ENCODE data around the gene EID2B. TPM values are rescaled to one million over a fixed set of nuclear protein-coding genes. Genes with fewer than 3 reads are reported as not detected.

Gene EID2B, protein sequence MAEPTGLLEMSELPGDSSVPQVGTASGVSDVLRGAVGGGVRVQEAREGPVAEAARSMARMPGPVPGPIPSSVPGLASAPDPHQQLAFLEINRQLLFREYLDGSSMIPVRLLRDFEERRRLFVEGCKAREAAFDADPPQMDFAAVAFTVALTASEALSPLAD
- total RNA-seq (3.3 TPM), polyA plus RNA-seq (ENCODE audit: insufficient read depth, low read depth, low replicate concordance) (4.6 TPM)
- long read RNA-seq, donor 1, transcript EID2B-201 (1 exons, 1,865 nt): major isoform, 5 of 5 reads
- long read RNA-seq, donor 1, partial matches to known transcripts: 0 of 5 reads
- long read RNA-seq, donor 1, other reads (novel, unspliced or antisense): 0 of 5 reads
- long read RNA-seq, donor 2, partial matches to known transcripts: 0 of 4 reads
- long read RNA-seq, donor 2, other reads (novel, unspliced or antisense): 0 of 4 reads
- long read RNA-seq, donor 3, transcript EID2B-201 (1 exons, 1,865 nt): major isoform, 8 of 8 reads
- long read RNA-seq, donor 3, partial matches to known transcripts: 0 of 8 reads
- long read RNA-seq, donor 3, other reads (novel, unspliced or antisense): 0 of 8 reads
- long read RNA-seq, donor 4, transcript EID2B-201 (1 exons, 1,865 nt): major isoform, 6 of 6 reads
- long read RNA-seq, donor 4, partial matches to known transcripts: 0 of 6 reads
- long read RNA-seq, donor 4, other reads (novel, unspliced or antisense): 0 of 6 reads
- long read RNA-seq, donor 5: 0 reads
- long read RNA-seq, donor 6, partial matches to known transcripts: 0 of 4 reads
- long read RNA-seq, donor 6, other reads (novel, unspliced or antisense): 0 of 4 reads
- long read RNA-seq, donor 7, partial matches to known transcripts: 0 of 4 reads
- long read RNA-seq, donor 7, other reads (novel, unspliced or antisense): 0 of 4 reads
- long read RNA-seq, donor 8, partial matches to known transcripts: 0 of 4 reads
- long read RNA-seq, donor 8, other reads (novel, unspliced or antisense): 0 of 4 reads
- long read RNA-seq, donor 9, partial matches to known transcripts: 0 of 2 reads
- long read RNA-seq, donor 9, other reads (novel, unspliced or antisense): 0 of 2 reads
- long read RNA-seq, donor 10, partial matches to known transcripts: 0 of 4 reads
- long read RNA-seq, donor 10, other reads (novel, unspliced or antisense): 0 of 4 reads

- Histone ChIP-seq H3K4me3 (ENCODE audit: low read length in 3 of 3) (peak within 1 kb of the TSS; percentile 78 to 86 (median 81)), H3K9me3 (ENCODE audit: control insufficient read depth in 2 of 3, insufficient read depth in 1 of 3, low read length in 3 of 3) (no peaks in the 10 kb centered on the region), H3K27ac (ENCODE audit: low read depth in 2 of 2, low read length in 2 of 2) (peak within 1 kb of the TSS; percentile 66 to 72), H3K9ac (ENCODE audit: low read length in 3 of 3) (peak within 1 kb of the TSS; percentile 27 to 83 (median 82)), H3K4me1 (ENCODE audit: control insufficient read depth in 2 of 3, insufficient read depth in 2 of 3, low read depth in 1 of 3, low read length in 3 of 3) (peaks cover 0 to 5% (median 0%) of the 10 kb centered on the region in 3 donors), H3K27me3 (ENCODE audit: control insufficient read depth, insufficient read depth, low read length) (no peaks in the 10 kb centered on the region), H3K36me3 (ENCODE audit: control insufficient read depth in 2 of 3, insufficient read depth in 3 of 3, low read length in 3 of 3) (no peaks in the 10 kb centered on the region)
- intact Hi-C loops (cut with DNase I): loop anchor here (10.0 kb wide), 1 partner anchor 58 kb away; no protein-coding TSS in a partner anchor
- no peak for FAIRE-seq
- TF ChIP-seq, protein P1, sequence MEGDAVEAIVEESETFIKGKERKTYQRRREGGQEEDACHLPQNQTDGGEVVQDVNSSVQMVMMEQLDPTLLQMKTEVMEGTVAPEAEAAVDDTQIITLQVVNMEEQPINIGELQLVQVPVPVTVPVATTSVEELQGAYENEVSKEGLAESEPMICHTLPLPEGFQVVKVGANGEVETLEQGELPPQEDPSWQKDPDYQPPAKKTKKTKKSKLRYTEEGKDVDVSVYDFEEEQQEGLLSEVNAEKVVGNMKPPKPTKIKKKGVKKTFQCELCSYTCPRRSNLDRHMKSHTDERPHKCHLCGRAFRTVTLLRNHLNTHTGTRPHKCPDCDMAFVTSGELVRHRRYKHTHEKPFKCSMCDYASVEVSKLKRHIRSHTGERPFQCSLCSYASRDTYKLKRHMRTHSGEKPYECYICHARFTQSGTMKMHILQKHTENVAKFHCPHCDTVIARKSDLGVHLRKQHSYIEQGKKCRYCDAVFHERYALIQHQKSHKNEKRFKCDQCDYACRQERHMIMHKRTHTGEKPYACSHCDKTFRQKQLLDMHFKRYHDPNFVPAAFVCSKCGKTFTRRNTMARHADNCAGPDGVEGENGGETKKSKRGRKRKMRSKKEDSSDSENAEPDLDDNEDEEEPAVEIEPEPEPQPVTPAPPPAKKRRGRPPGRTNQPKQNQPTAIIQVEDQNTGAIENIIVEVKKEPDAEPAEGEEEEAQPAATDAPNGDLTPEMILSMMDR (IDR thresholded peaks at IDR 0.05; ENCODE audit: borderline replicate concordance, extremely low read depth, insufficient read depth): peak; percentile 99
- DNase-seq: peak; percentile 96 to 99 (median 98)
Measured at GRCh38 chr19:39532233-39533002, at the start of gene EID2B. Gene EID2B (minus strand): TSS chr19:39532852. CDS start chr19:39532802, 50 bp downstream.

- H3K4me1 ChIP-seq (ENCODE audit: control insufficient read depth in 2 of 3, insufficient read depth in 2 of 3, low read depth in 1 of 3, low read length in 3 of 3): no peaks in the 10 kb centered on the region
- H3K36me3 ChIP-seq (ENCODE audit: control insufficient read depth in 2 of 3, insufficient read depth in 3 of 3, low read length in 3 of 3): no peaks in the 10 kb centered on the region
- H3K9me3 ChIP-seq (ENCODE audit: control insufficient read depth in 2 of 3, insufficient read depth in 1 of 3, low read length in 3 of 3): peaks cover 0 to 9% (median 2%) of the 10 kb centered on the region in 3 donors
- no peak overlapping the region for H3K4me3 ChIP-seq (ENCODE audit: low read length in 3 of 3)
- FAIRE-seq (no peak), DNase-seq (no peak)
- no peak overlapping the region for H3K27ac ChIP-seq (ENCODE audit: low read depth in 2 of 2, low read length in 2 of 2)
- TF ChIP-seq, protein P1 (IDR thresholded peaks at IDR 0.05; ENCODE audit: borderline replicate concordance, extremely low read depth, insufficient read depth): no peak
- intact Hi-C loops (cut with DNase I): no loop called here
- H3K9ac ChIP-seq (ENCODE audit: low read length in 3 of 3): no peak overlapping the region
- no peaks in the 10 kb centered on the region for H3K27me3 ChIP-seq (ENCODE audit: control insufficient read depth, insufficient read depth, low read length)
Measured at GRCh38 chr19:39582442-39582841, 49.8 kb upstream of the EID2B start.

- FAIRE-seq: no peak
- H3K36me3 ChIP-seq (ENCODE audit: control insufficient read depth in 2 of 3, insufficient read depth in 3 of 3, low read length in 3 of 3): no peaks in the 10 kb centered on the region
- H3K27ac ChIP-seq (ENCODE audit: low read depth in 2 of 2, low read length in 2 of 2): no peak overlapping the region
- intact Hi-C loops (cut with DNase I): no loop called here
- no peak for DNase-seq
- no peak overlapping the region for H3K4me3 ChIP-seq (ENCODE audit: low read length in 3 of 3)
- TF ChIP-seq, protein P1 (IDR thresholded peaks at IDR 0.05; ENCODE audit: borderline replicate concordance, extremely low read depth, insufficient read depth): no peak
- H3K9ac ChIP-seq (ENCODE audit: low read length in 3 of 3): no peak overlapping the region
- no peaks in the 10 kb centered on the region for H3K4me1 ChIP-seq (ENCODE audit: control insufficient read depth in 2 of 3, insufficient read depth in 2 of 3, low read depth in 1 of 3, low read length in 3 of 3)
- peaks cover 0 to 6% (median 0%) of the 10 kb centered on the region in 3 donors for H3K9me3 ChIP-seq (ENCODE audit: control insufficient read depth in 2 of 3, insufficient read depth in 1 of 3, low read length in 3 of 3)
- H3K27me3 ChIP-seq (ENCODE audit: control insufficient read depth, insufficient read depth, low read length): no peaks in the 10 kb centered on the region
Measured at GRCh38 chr19:39568604-39569003, 36.0 kb upstream of the EID2B start.

All from kidney (tissue), 22 donors.